NOMO-1 (cell line): ENCODE measurements around the gene NT5C1B.
A peak's percentile ranks its signal among the peaks of the same experiment; 100 is the strongest.

Experiments used
- DNase-seq, 2 experiments: peaks; one replicate each; lab custom pipeline; 2025; ENCODE audit not compliant: unreplicated experiment in 2 of 2; lab: John Stamatoyannopoulos, UW

Gene NT5C1B

GRCh38 chr2:18552351-18553077 lies 36.9 kb downstream of the NT5C1B start:
- DNase-seq, result no peak

- DNase-seq, result no peak
Measured at GRCh38 chr2:18551623-18552022, 37.7 kb downstream of the NT5C1B start.

GRCh38 chr2:18551169-18551568 lies 38.2 kb downstream of the NT5C1B start:
- DNase-seq, result no peak

GRCh38 chr2:18550433-18550832 lies 38.9 kb downstream of the NT5C1B start:
- DNase-seq, result no peak

GRCh38 chr2:18549083-18549482 lies 40.3 kb downstream of the NT5C1B start:
- DNase-seq, result no peak

GRCh38 chr2:18548621-18549020 lies 40.7 kb downstream of the NT5C1B start:
- DNase-seq, result no peak

GRCh38 chr2:18546567-18546966 lies 42.8 kb downstream of the NT5C1B start:
- DNase-seq, result no peak

GRCh38 chr2:18545384-18545783 lies 44.0 kb downstream of the NT5C1B start:
- no peak for DNase-seq

- DNase-seq, result no peak
Measured at GRCh38 chr2:18544171-18544570, 45.2 kb downstream of the NT5C1B start.

GRCh38 chr2:18540872-18541271 lies 48.5 kb downstream of the NT5C1B start:
- no peak for DNase-seq

GRCh38 chr2:18536697-18537096 lies 52.7 kb downstream of the NT5C1B start:
- no peak for DNase-seq

GRCh38 chr2:18536100-18536499 lies 53.3 kb downstream of the NT5C1B start:
- DNase-seq, result no peak

GRCh38 chr2:18531194-18531593 lies 58.2 kb downstream of the NT5C1B start:
- DNase-seq, result no peak

GRCh38 chr2:18527822-18528221 lies 61.5 kb downstream of the NT5C1B start:
- DNase-seq, result no peak

- DNase-seq, result no peak
Measured at GRCh38 chr2:18527326-18527725, 62.0 kb downstream of the NT5C1B start.

GRCh38 chr2:18526429-18526828 lies 62.9 kb downstream of the NT5C1B start:
- no peak for DNase-seq

- no peak for DNase-seq
Measured at GRCh38 chr2:18525852-18526251, 63.5 kb downstream of the NT5C1B start.

GRCh38 chr2:18525236-18525635 lies 64.1 kb downstream of the NT5C1B start:
- DNase-seq, result no peak

- no peak for DNase-seq
Measured at GRCh38 chr2:18522484-18523146, 66.8 kb downstream of the NT5C1B start.

GRCh38 chr2:18520451-18521425 lies 68.6 kb downstream of the NT5C1B start:
- peak in 1 of 2 experiments; percentile 25 for DNase-seq

GRCh38 chr2:18519914-18520450 lies 69.4 kb downstream of the NT5C1B start:
- no peak for DNase-seq
